ENCODE data around the gene RASSF7. TPM values are rescaled to one million over a fixed set of nuclear protein-coding genes. Genes with fewer than 3 reads are reported as not detected.

The RASSF7 gene
- polyA plus RNA-seq, 1 of the 3 experiments (the other 2 are of a cell fraction) = 19.8 TPM

- Histone ChIP-seq H3K9ac (no peak overlapping the region), H3K36me3 (replicated peaks in 1 of 2; ENCODE audit: control insufficient read depth in 1 of 2, insufficient read depth in 2 of 2, low read length in 1 of 2) (no peaks in the 10 kb centered on the region), H3F3A (replicated peaks; ENCODE audit: insufficient read depth) (no peaks in the 10 kb centered on the region), H3K4me2 (no peak overlapping the region), H3K27me3 (ENCODE audit: insufficient read depth) (no peaks in the 10 kb centered on the region), H4K20me1 (ENCODE audit: insufficient read depth) (no peaks in the 10 kb centered on the region), H3K27ac (ENCODE audit: low read depth in 2 of 2, low read length in 1 of 2) (no peak overlapping the region), H3K9me2 (no peaks in the 10 kb centered on the region), H3K9me3 (no peaks in the 10 kb centered on the region), H2AFZ (ENCODE audit: low read depth) (no peak overlapping the region), H3K4me1 (ENCODE audit: control insufficient read depth in 1 of 2, insufficient read depth in 2 of 2, low read depth in 1 of 2, low read length in 1 of 2) (peaks cover 0 to 12% of the 10 kb centered on the region in 2 experiments; a peak in 1 of 4 replicates), H3K4me3 (ENCODE audit: low read depth in 2 of 2, low read length in 1 of 2) (no peak overlapping the region), H3K79me2 (ENCODE audit: insufficient read depth) (no peaks in the 10 kb centered on the region)
- WGBS (ENCODE audit: low lambda C conversion rate) = 78% methylated on average over 5 of the region's 25 CpGs
- TF ChIP-seq EP300 (IDR thresholded peaks at IDR 0.05; ENCODE audit: borderline replicate concordance in 1 of 2, low read depth in 1 of 2, low read length in 1 of 2) (no peak), CHD2 (IDR thresholded peaks at IDR 0.05; ENCODE audit: low read length, partially characterized antibody) (no peak), MEF2A (IDR thresholded peaks at IDR 0.05; ENCODE audit: borderline replicate concordance, low read depth) (no peak), RAD21 (IDR thresholded peaks at IDR 0.05; ENCODE audit: low read length) (no peak), RCOR1 (IDR thresholded peaks at IDR 0.05; ENCODE audit: low read length) (no peak), SMC3 (IDR thresholded peaks at IDR 0.05; ENCODE audit: low read depth, low read length) (no peak)
- ChIA-PET CTCF (interaction anchor here (0.8 to 0.9 kb wide), 2 partner anchors 10 to 147 kb away, joined by 3 read pairs; no protein-coding TSS in a partner anchor), POLR2A (no interaction called here)
- no peak for DNase-seq
Observed at GRCh38 chr11:550021-550745, 10.6 kb upstream of the RASSF7 start.

DNA sequence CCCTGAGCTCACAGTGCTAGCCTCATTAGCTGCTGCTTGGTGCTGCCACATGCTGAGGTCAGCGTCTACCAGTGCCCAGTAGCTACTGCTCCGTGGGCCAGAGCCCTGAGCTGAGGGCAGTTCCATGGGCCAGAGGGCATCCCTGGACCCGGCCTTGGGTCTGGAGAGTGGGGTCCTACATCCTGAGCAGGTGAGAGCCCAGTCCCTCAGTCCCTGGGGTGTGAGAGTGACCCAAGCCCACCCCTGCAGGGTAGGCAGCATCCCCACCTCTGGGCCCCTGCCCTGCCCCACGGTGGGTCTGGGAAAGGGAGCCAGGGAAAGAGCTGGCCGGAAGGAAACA, 10.1 kb upstream of the RASSF7 start:
- no peaks in the 10 kb centered on the region for H3K36me3 ChIP-seq (replicated peaks in 1 of 2; ENCODE audit: control insufficient read depth in 1 of 2, insufficient read depth in 2 of 2, low read length in 1 of 2)
- CTCF ChIA-PET = interaction anchor here (0.8 to 1.8 kb wide), 3 partner anchors 10 to 177 kb away, joined by 3 to 14 read pairs (median 3); no protein-coding TSS in a partner anchor
- POLR2A ChIA-PET = no interaction called here
- no peaks in the 10 kb centered on the region for H3K9me3 ChIP-seq
- H3K9ac ChIP-seq = no peak overlapping the region
- no CpG with 5 or more reads among the region's 5 CpGs for WGBS (ENCODE audit: low lambda C conversion rate)
- H3F3A ChIP-seq (replicated peaks; ENCODE audit: insufficient read depth) = no peaks in the 10 kb centered on the region
- no peak overlapping the region for H3K27ac ChIP-seq (ENCODE audit: low read depth in 2 of 2, low read length in 1 of 2)
- H3K4me1 ChIP-seq (ENCODE audit: control insufficient read depth in 1 of 2, insufficient read depth in 2 of 2, low read depth in 1 of 2, low read length in 1 of 2) = peaks cover 0 to 12% of the 10 kb centered on the region in 2 experiments; a peak in 1 of 4 replicates
- no peak overlapping the region for H2AFZ ChIP-seq (ENCODE audit: low read depth)
- no peaks in the 10 kb centered on the region for H3K79me2 ChIP-seq (ENCODE audit: insufficient read depth)
- TF ChIP-seq SMC3 (IDR thresholded peaks at IDR 0.05; ENCODE audit: low read depth, low read length) = no peak
- TF ChIP-seq USF2 (IDR thresholded peaks at IDR 0.05; ENCODE audit: borderline replicate concordance, low read depth, low read length) = no peak
- no peak for DNase-seq
- no peaks in the 10 kb centered on the region for H4K20me1 ChIP-seq (ENCODE audit: insufficient read depth)
- H3K27me3 ChIP-seq (ENCODE audit: insufficient read depth) = no peaks in the 10 kb centered on the region
- no peak overlapping the region for H3K4me2 ChIP-seq
- no peaks in the 10 kb centered on the region for H3K9me2 ChIP-seq
- no peak overlapping the region for H3K4me3 ChIP-seq (ENCODE audit: low read depth in 2 of 2, low read length in 1 of 2)

GRCh38 chr11:551131-551530, 9.6 kb upstream of the RASSF7 start:
- no peaks in the 10 kb centered on the region for H4K20me1 ChIP-seq (ENCODE audit: insufficient read depth)
- no peaks in the 10 kb centered on the region for H3K9me3 ChIP-seq
- H3K9me2 ChIP-seq = no peaks in the 10 kb centered on the region
- peaks cover under 1% of the 10 kb centered on the region; the same call in 1 of the 2 replicates for H3K27me3 ChIP-seq (ENCODE audit: insufficient read depth)
- H3K4me2 ChIP-seq = no peak overlapping the region
- no peaks in the 10 kb centered on the region for H3K79me2 ChIP-seq (ENCODE audit: insufficient read depth)
- H3K4me3 ChIP-seq (ENCODE audit: low read depth in 2 of 2, low read length in 1 of 2) = no peak overlapping the region
- 66% methylated on average over 8 of the region's 16 CpGs for WGBS (ENCODE audit: low lambda C conversion rate)
- H3K9ac ChIP-seq = no peak overlapping the region
- H3K4me1 ChIP-seq (ENCODE audit: control insufficient read depth in 1 of 2, insufficient read depth in 2 of 2, low read depth in 1 of 2, low read length in 1 of 2) = peaks cover 0 to 15% of the 10 kb centered on the region in 2 experiments; a peak in 1 of 4 replicates
- DNase-seq = no peak
- POLR2A ChIA-PET = no interaction called here
- H2AFZ ChIP-seq (ENCODE audit: low read depth) = no peak overlapping the region
- no peaks in the 10 kb centered on the region for H3F3A ChIP-seq (replicated peaks; ENCODE audit: insufficient read depth)
- no peak for TF ChIP-seq MAX (IDR thresholded peaks at IDR 0.05; ENCODE audit: low read depth)
- no peak for TF ChIP-seq ELF1 (IDR thresholded peaks at IDR 0.05)
- TF ChIP-seq FOXM1 (IDR thresholded peaks at IDR 0.05; ENCODE audit: low read depth) = no peak
- no peak for TF ChIP-seq RFX5 (IDR thresholded peaks at IDR 0.05; ENCODE audit: low read length)
- no peak for TF ChIP-seq GABPA (IDR thresholded peaks at IDR 0.05; ENCODE audit: low read depth)
- TF ChIP-seq, protein P1, sequence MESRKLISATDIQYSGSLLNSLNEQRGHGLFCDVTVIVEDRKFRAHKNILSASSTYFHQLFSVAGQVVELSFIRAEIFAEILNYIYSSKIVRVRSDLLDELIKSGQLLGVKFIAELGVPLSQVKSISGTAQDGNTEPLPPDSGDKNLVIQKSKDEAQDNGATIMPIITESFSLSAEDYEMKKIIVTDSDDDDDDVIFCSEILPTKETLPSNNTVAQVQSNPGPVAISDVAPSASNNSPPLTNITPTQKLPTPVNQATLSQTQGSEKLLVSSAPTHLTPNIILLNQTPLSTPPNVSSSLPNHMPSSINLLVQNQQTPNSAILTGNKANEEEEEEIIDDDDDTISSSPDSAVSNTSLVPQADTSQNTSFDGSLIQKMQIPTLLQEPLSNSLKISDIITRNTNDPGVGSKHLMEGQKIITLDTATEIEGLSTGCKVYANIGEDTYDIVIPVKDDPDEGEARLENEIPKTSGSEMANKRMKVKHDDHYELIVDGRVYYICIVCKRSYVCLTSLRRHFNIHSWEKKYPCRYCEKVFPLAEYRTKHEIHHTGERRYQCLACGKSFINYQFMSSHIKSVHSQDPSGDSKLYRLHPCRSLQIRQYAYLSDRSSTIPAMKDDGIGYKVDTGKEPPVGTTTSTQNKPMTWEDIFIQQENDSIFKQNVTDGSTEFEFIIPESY (IDR thresholded peaks at IDR 0.05; ENCODE audit: borderline replicate concordance, low read depth) = no peak
- H3K36me3 ChIP-seq (replicated peaks in 1 of 2; ENCODE audit: control insufficient read depth in 1 of 2, insufficient read depth in 2 of 2, low read length in 1 of 2) = no peaks in the 10 kb centered on the region
- CTCF ChIA-PET = interaction anchor here (0.8 to 1.8 kb wide), 4 partner anchors 10 to 177 kb away, joined by 3 to 14 read pairs (median 3); no protein-coding TSS in a partner anchor
- H3K27ac ChIP-seq (ENCODE audit: low read depth in 2 of 2, low read length in 1 of 2) = no peak overlapping the region
